B cell (primary cell): ENCODE measurements around the gene RIPK3.

Source experiments
- EZH2 ChIP-seq: IDR thresholded peaks from 2 replicates; pipeline ENCODE4 v1.6.1; 2012; ENCODE audit warnings: borderline replicate concordance, low read depth, mild to moderate bottlenecking, moderate library complexity, low read length; ENCODE audit not compliant: insufficient read depth, poor library complexity, severe bottlenecking
- TF ChIP-seq, protein P1 (sequence below): fragments of 200-600 bp; IDR thresholded peaks from one replicate; pipeline ENCODE4 v1.8.0; 2022; ENCODE audit warnings: antibody characterized with exemption, mild to moderate bottlenecking

DNA sequence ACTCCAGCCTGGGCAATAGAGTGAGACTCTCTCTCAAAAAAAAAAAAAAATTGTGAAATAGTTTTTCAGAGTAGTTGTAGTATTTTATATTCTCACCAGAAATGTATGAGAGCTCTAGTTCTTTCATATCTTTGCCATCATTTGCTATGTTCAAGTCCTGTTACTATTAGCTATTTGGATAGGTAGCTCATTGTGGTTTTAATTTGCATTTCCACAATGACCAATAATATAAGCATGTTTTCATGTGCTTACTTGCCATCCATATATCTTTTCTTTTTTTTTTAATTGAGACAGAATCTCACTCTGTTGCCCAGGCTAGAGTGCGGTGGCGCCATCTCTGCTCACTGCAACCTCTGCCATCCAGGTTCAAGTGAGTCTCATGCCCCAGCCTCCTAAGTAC is 8.4 kb upstream of the RIPK3 start:
- TF ChIP-seq, protein P1, sequence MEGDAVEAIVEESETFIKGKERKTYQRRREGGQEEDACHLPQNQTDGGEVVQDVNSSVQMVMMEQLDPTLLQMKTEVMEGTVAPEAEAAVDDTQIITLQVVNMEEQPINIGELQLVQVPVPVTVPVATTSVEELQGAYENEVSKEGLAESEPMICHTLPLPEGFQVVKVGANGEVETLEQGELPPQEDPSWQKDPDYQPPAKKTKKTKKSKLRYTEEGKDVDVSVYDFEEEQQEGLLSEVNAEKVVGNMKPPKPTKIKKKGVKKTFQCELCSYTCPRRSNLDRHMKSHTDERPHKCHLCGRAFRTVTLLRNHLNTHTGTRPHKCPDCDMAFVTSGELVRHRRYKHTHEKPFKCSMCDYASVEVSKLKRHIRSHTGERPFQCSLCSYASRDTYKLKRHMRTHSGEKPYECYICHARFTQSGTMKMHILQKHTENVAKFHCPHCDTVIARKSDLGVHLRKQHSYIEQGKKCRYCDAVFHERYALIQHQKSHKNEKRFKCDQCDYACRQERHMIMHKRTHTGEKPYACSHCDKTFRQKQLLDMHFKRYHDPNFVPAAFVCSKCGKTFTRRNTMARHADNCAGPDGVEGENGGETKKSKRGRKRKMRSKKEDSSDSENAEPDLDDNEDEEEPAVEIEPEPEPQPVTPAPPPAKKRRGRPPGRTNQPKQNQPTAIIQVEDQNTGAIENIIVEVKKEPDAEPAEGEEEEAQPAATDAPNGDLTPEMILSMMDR = no peak
- no peak for TF ChIP-seq EZH2
